Stomach (tissue), 4 donors: Measurements from ENCODE around the gene MCF2L.

Experiments used
- CTCF ChIP-seq, 7 experiments: fragments of 450-650 bp in 4 of 7; fragments of 200-600 bp in 3 of 7; sonication (generic) in 3 of 7; IDR thresholded peaks; one replicate each; pipeline ENCODE4 v1.5.1; 2016 to 2019; ENCODE audit warnings: antibody characterized with exemption in 7 of 7, control low read depth in 2 of 7, mild to moderate bottlenecking in 1 of 7
- POLR2A ChIP-seq, 4 donors: fragments of 450-650 bp; IDR thresholded peaks; one replicate each; pipeline ENCODE4 v1.6.1; 2016; ENCODE audit warnings: antibody characterized with exemption in 4 of 4, control low read depth in 2 of 4, mild to moderate bottlenecking in 1 of 4, moderate library complexity in 1 of 4
- POLR2AphosphoS5 ChIP-seq, 3 donors: sonication (generic); formaldehyde crosslinking; IDR thresholded peaks; one replicate each; pipeline ENCODE4 v1.6.1; 2016; ENCODE audit warnings: antibody characterized with exemption in 3 of 3

GRCh38 chr13:113116871-113117271 lies 147.9 kb downstream of the MCF2L start:
- TF ChIP-seq POLR2AphosphoS5 (IDR thresholded peaks at IDR 0.05), result no peak
- no peak for TF ChIP-seq CTCF (IDR thresholded peaks at IDR 0.05)
- TF ChIP-seq POLR2A (IDR thresholded peaks at IDR 0.05), result no peak
